Stimulated activated CD8-positive, alpha-beta memory T cell treated with anti-CD3 and anti-CD28 coated beads, Interleukin-15, amount 100 ng/mL, for 4 hours (primary cell): Measurements from ENCODE around the gene SPOCK3.
"Not testable (repeated sequence)": the region's sequence is repeated elsewhere in the genome, so short reads cannot be mapped to it uniquely, and the experiment has no call there.

Source experiments
- DNase-seq, 2 donors: peaks; one replicate each; pipeline ENCODE4 v3.0.0-alpha.2; 2020; ENCODE audit warnings: low read depth in 2 of 2

SPOCK3 gene

GRCh38 chr4:166957451-166957850, 276.8 kb downstream of the SPOCK3 start:
- DNase-seq: no peak

GRCh38 chr4:166956484-166956883, 277.8 kb downstream of the SPOCK3 start:
- DNase-seq: no peak

- DNase-seq: no peak
Measured at GRCh38 chr4:166941629-166942028, 292.7 kb downstream of the SPOCK3 start.

- no peak for DNase-seq
Measured at GRCh38 chr4:166930464-166930863, 303.8 kb downstream of the SPOCK3 start.

GRCh38 chr4:166924424-166924823, 309.9 kb downstream of the SPOCK3 start:
- no peak for DNase-seq

GRCh38 chr4:166913926-166914325, 320.4 kb downstream of the SPOCK3 start:
- no peak for DNase-seq

- DNase-seq: no peak
Measured at GRCh38 chr4:166903408-166903807, 330.9 kb downstream of the SPOCK3 start.

GRCh38 chr4:166902941-166903340, 331.4 kb downstream of the SPOCK3 start:
- DNase-seq: no peak

- DNase-seq: no peak
Measured at GRCh38 chr4:166896254-166896653, 338.0 kb downstream of the SPOCK3 start.

GRCh38 chr4:166895771-166896170, 338.5 kb downstream of the SPOCK3 start:
- no peak for DNase-seq

- no peak for DNase-seq
Measured at GRCh38 chr4:166887457-166887856, 346.8 kb downstream of the SPOCK3 start.

GRCh38 chr4:166886718-166887117, 347.6 kb downstream of the SPOCK3 start:
- no peak for DNase-seq

- no peak for DNase-seq
Measured at GRCh38 chr4:166882221-166882620, 352.1 kb downstream of the SPOCK3 start.

GRCh38 chr4:166875821-166876220, 358.5 kb downstream of the SPOCK3 start:
- DNase-seq: no peak

- DNase-seq: no peak
Measured at GRCh38 chr4:166862032-166862431, 372.3 kb downstream of the SPOCK3 start.

- not testable (repeated sequence) for DNase-seq
Measured at GRCh38 chr4:166850398-166850797, 383.9 kb downstream of the SPOCK3 start.

- no peak for DNase-seq
Measured at GRCh38 chr4:166846939-166847338, 387.4 kb downstream of the SPOCK3 start.

- no peak for DNase-seq
Measured at GRCh38 chr4:166842795-166843261, 391.5 kb downstream of the SPOCK3 start.

- DNase-seq: no peak
Measured at GRCh38 chr4:166839615-166840251, 394.6 kb downstream of the SPOCK3 start.

GRCh38 chr4:166838975-166839614, 395.2 kb downstream of the SPOCK3 start:
- no peak for DNase-seq

GRCh38 chr4:166836865-166837264, 397.4 kb downstream of the SPOCK3 start:
- DNase-seq: no peak

GRCh38 chr4:166827629-166828028, 406.7 kb downstream of the SPOCK3 start:
- DNase-seq: no peak

- no peak for DNase-seq
Measured at GRCh38 chr4:166827167-166827566, 407.1 kb downstream of the SPOCK3 start.

- DNase-seq: no peak
Measured at GRCh38 chr4:166823848-166824247, 410.4 kb downstream of the SPOCK3 start.
